K562 (cell line): Measurements from ENCODE around the gene GEN1. TPM values are rescaled to one million over a fixed set of nuclear protein-coding genes. Genes with fewer than 3 reads are reported as not detected.
A peak's percentile ranks its signal among the peaks of the same experiment; 100 is the strongest.

Source experiments
- ATAC-seq: fragments of 200-7000 bp; cut with Tn5 transposase; 3 replicates; pipeline ENCODE4 v1.9.1; 2020; ENCODE audit warnings: moderate library complexity
- Bru-seq: library from RNA; stranded (reverse); fragments of 400-500 nt; gene quantifications from one replicate; lab custom pipeline; 2021; lab: Mats Ljungman, UMichigan
- BruChase-seq, 2 experiments: library from RNA; stranded (reverse); fragments of 400-500 nt; gene quantifications; one replicate each; lab custom pipeline; 2021; lab: Mats Ljungman, UMichigan
- BruUV-seq: library from RNA; stranded (reverse); fragments of 400-500 nt; replicated peaks from 2 replicates; lab custom pipeline; 2021; lab: Mats Ljungman, UMichigan
- CTCF ChIA-PET: fragments of 300-600 bp; formaldehyde crosslinking; extraction: SDS; loops from one replicate; lab custom pipeline; 2021; ENCODE audit warnings: low intra/inter-chr PET ratio; lab: Yijun Ruan, JAX
- POLR2A ChIA-PET: fragments of 300-600, 350-650 bp; sonication (Branson Sonifier 250); formaldehyde crosslinking; extraction: SDS; loops from one replicate; lab custom pipeline; 2021; ENCODE audit warnings: antibody characterized with exemption, inconsistent platforms; lab: Yijun Ruan, JAX
- DNase-seq, 4 experiments: peaks; one replicate each; pipeline versions ENCODE4 v3.0.0 to v3.0.0-alpha.2; 2011 to 2018; ENCODE audit warnings: low spot score in 3 of 4, mixed read lengths in 3 of 4; ENCODE audit errors: extremely low read depth in 1 of 4
- FAIRE-seq: peaks from 2 replicates; lab custom pipeline; 2011; peaks lifted over from hg19 to GRCh38; lab: Jason Lieb, UNC
- H2AFZ ChIP-seq: 2 replicates; pipeline ENCODE4 v1.6.0; 2011; ENCODE audit warnings: low read depth, low read length, control low read depth, inconsistent platforms
- H3K27ac ChIP-seq: fragments of 200-600 bp; 3 replicates; pipeline ENCODE4 v1.8.0; 2011; ENCODE audit warnings: low read depth, mild to moderate bottlenecking, control low read depth, inconsistent platforms, low read length, moderate library complexity, mixed read lengths; ENCODE audit errors: extremely low read depth
- H3K27me3 ChIP-seq, 2 experiments: fragments of 300-600 bp in 1 of 2; 2 replicates in 1 of 2; 3 replicates in 1 of 2; pipeline versions ENCODE4 v1.6.0 to v1.8.0; 2011; ENCODE audit warnings: inconsistent platforms in 2 of 2, low read length in 2 of 2, mild to moderate bottlenecking in 1 of 2, mixed read lengths in 1 of 2, moderate library complexity in 1 of 2; ENCODE audit not compliant: control insufficient read depth in 2 of 2, insufficient read depth in 2 of 2
- H3K36me3 ChIP-seq: fragments of 300-600 bp; 3 replicates; pipeline ENCODE4 v1.8.0; 2011; ENCODE audit warnings: mild to moderate bottlenecking, low read length, inconsistent platforms; ENCODE audit not compliant: control insufficient read depth, insufficient read depth
- H3K4me1 ChIP-seq, 2 experiments: fragments of 200-600 bp in 1 of 2; replicated peaks in 1 of 2; 2 replicates in 1 of 2; 3 replicates in 1 of 2; pipeline versions ENCODE4 v1.5.1 to v1.8.0; 2011; ENCODE audit warnings: inconsistent platforms in 2 of 2, low read length in 2 of 2, mild to moderate bottlenecking in 1 of 2, mixed read lengths in 1 of 2, moderate library complexity in 1 of 2; ENCODE audit not compliant: control insufficient read depth in 2 of 2, insufficient read depth in 2 of 2
- H3K4me2 ChIP-seq: 2 replicates; pipeline ENCODE4 v1.6.1; 2011; ENCODE audit warnings: low read length, control low read depth, inconsistent platforms, mixed read lengths; ENCODE audit not compliant: insufficient read depth
- H3K4me3 ChIP-seq: fragments of 200-600 bp; sonication (generic), shearing (Covaris generic); 2 replicates; pipeline ENCODE4 v1.5.1; 2016; ENCODE audit warnings: control low read depth, inconsistent platforms
- H3K79me2 ChIP-seq: fragments of 200-600 bp; 3 replicates; pipeline ENCODE4 v1.8.0; 2011; ENCODE audit warnings: low read length, inconsistent platforms; ENCODE audit not compliant: control insufficient read depth, insufficient read depth
- H3K9ac ChIP-seq, 2 experiments: 2 replicates each; pipeline versions ENCODE4 v1.6.0 to v1.6.1; 2011; ENCODE audit warnings: low read depth in 2 of 2, low read length in 2 of 2, control low read depth in 1 of 2, inconsistent platforms in 1 of 2, mild to moderate bottlenecking in 1 of 2, mixed read lengths in 1 of 2; ENCODE audit not compliant: insufficient read depth in 1 of 2
- H3K9me1 ChIP-seq: one replicate; pipeline ENCODE4 v1.6.0; 2011; ENCODE audit warnings: inconsistent platforms, mild to moderate bottlenecking, low read length, moderate library complexity; ENCODE audit not compliant: control insufficient read depth, insufficient read depth
- H3K9me3 ChIP-seq: replicated peaks from 2 replicates; pipeline ENCODE4 v1.5.1; 2011; ENCODE audit warnings: low read depth, low read length, inconsistent platforms; ENCODE audit not compliant: control insufficient read depth, insufficient read depth
- H4K20me1 ChIP-seq: replicated peaks from 2 replicates; pipeline ENCODE4 v1.6.1; 2011; ENCODE audit warnings: low read length, inconsistent platforms, mixed read lengths; ENCODE audit not compliant: control insufficient read depth, insufficient read depth
- NFIC ChIP-seq: fragments of 450-650 bp; IDR thresholded peaks from 2 replicates; pipeline ENCODE4 v1.6.1; 2017; ENCODE audit warnings: mild to moderate bottlenecking, inconsistent platforms
- RBM15 ChIP-seq: fragments of 200-400 bp; formaldehyde crosslinking; IDR thresholded peaks from 2 replicates; pipeline ENCODE4 v1.6.1; 2018; ENCODE audit warnings: mild to moderate bottlenecking, low read length, moderate library complexity; ENCODE audit not compliant: insufficient read depth
- SIRT6 ChIP-seq: IDR thresholded peaks from one replicate; pipeline ENCODE4 v1.6.1; 2012; ENCODE audit warnings: low read depth, mild to moderate bottlenecking, control low read depth, inconsistent platforms, low read length, moderate library complexity
- XRCC4 ChIP-seq: IDR thresholded peaks from one replicate; pipeline ENCODE4 v1.6.1; 2011; ENCODE audit not compliant: insufficient read depth, insufficient read length; ENCODE audit errors: extremely low read depth
- ZNF609 ChIP-seq: sonication (generic); formaldehyde crosslinking; IDR thresholded peaks from 2 replicates; pipeline ENCODE4 v1.8.1; 2023; ENCODE audit warnings: missing genetic modification reagents, mild to moderate bottlenecking, borderline replicate concordance
- whole genome bisulfite sequencing: fragments of 100-300 bp; shearing (Covaris generic); methylation state at CpG from one replicate; pipeline ENCODE4 v1.1.6; 2016; ENCODE audit warnings: low coverage, mixed read lengths; ENCODE audit not compliant: insufficient coverage; ENCODE audit errors: missing lambda C conversion rate; 5-methylcytosine and 5-hydroxymethylcytosine counted together
- in situ Hi-C: fragments of 300-500 bp; cut with MboI; formaldehyde crosslinking; loops from 4 replicates; pipeline ENCODE4 v1.15.0; 2018; ENCODE audit warnings: inconsistent platforms, mixed read lengths
- intact Hi-C: fragments of 100-400 bp; cut with micrococcal nuclease; formaldehyde crosslinking; loops from 2 replicates; pipeline ENCODE4 v1.14.2; 2022
- long read RNA-seq, 3 experiments: library from polyadenylated mRNA in 2 of 3; library from RNA in 1 of 3; unstranded in 2 of 3; stranded (forward) in 1 of 3; transcript quantifications; one replicate each; pipeline ENCODE4 v2.0.0, GENCODE V29; 2019 to 2022
- polyA minus RNA-seq, 3 experiments: library from RNA; depleted of rRNA, polyadenylated mRNA; stranded (reverse); fragments of >200 nt; gene quantifications; 2 replicates each; pipeline ENCODE4 v1.2.3, GENCODE V29; 2011
- polyA plus RNA-seq, 8 experiments: library from polyadenylated mRNA; depleted of rRNA in 4 of 8; stranded (reverse) in 5 of 8; unstranded in 3 of 8; fragments of >200 nt; fragmentation: Nextera tagmentation in 2 of 8; fragmentation: Illumina TruSeq in 1 of 8; extraction: Ambion mirVana in 2 of 8; extraction: Trizol in 1 of 8; gene quantifications; 2 replicates each; pipeline versions ENCODE4 v1.2.1 to v1.2.3, GENCODE V29; 2011 to 2014; ENCODE audit warnings: inconsistent platforms in 1 of 8, missing spikeins in 1 of 8
- total RNA-seq, 7 experiments: library from RNA; depleted of rRNA in 6 of 7; stranded (reverse); fragments of >200 nt in 6 of 7; fragmentation: Illumina TruSeq in 2 of 7; extraction: Trizol in 2 of 7; gene quantifications; 2 replicates each; pipeline versions ENCODE4 v1.2.1 to v1.2.3, GENCODE V29; 2011 to 2021; ENCODE audit warnings: low replicate concordance in 1 of 7

GEN1 gene, protein sequence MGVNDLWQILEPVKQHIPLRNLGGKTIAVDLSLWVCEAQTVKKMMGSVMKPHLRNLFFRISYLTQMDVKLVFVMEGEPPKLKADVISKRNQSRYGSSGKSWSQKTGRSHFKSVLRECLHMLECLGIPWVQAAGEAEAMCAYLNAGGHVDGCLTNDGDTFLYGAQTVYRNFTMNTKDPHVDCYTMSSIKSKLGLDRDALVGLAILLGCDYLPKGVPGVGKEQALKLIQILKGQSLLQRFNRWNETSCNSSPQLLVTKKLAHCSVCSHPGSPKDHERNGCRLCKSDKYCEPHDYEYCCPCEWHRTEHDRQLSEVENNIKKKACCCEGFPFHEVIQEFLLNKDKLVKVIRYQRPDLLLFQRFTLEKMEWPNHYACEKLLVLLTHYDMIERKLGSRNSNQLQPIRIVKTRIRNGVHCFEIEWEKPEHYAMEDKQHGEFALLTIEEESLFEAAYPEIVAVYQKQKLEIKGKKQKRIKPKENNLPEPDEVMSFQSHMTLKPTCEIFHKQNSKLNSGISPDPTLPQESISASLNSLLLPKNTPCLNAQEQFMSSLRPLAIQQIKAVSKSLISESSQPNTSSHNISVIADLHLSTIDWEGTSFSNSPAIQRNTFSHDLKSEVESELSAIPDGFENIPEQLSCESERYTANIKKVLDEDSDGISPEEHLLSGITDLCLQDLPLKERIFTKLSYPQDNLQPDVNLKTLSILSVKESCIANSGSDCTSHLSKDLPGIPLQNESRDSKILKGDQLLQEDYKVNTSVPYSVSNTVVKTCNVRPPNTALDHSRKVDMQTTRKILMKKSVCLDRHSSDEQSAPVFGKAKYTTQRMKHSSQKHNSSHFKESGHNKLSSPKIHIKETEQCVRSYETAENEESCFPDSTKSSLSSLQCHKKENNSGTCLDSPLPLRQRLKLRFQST
- total RNA-seq (2011; cell fraction: chromatin; rRNA removed; ENCODE audit: low replicate concordance): 54.2 and 126 TPM in 2 replicates
- 30.7 and 42.2 TPM in 2 replicates for total RNA-seq (2011; cell fraction: nucleolus; rRNA removed)
- 75.7 and 127 TPM in 2 replicates for total RNA-seq (2011; cell fraction: nucleoplasm; rRNA removed)
- 17.7 and 21.4 TPM in 2 replicates for total RNA-seq (2014; rRNA removed)
- total RNA-seq (2014; rRNA removed; fragmentation: Illumina TruSeq; extraction: Trizol): 32.6 and 38.2 TPM in 2 replicates
- total RNA-seq (2015; rRNA removed; fragmentation: Illumina TruSeq; extraction: Trizol): 34.0 and 36.8 TPM in 2 replicates
- total RNA-seq (2021): 28.2 and 29.7 TPM in 2 replicates
- polyA plus RNA-seq (2011; rRNA removed): 28.6 and 39.7 TPM in 2 replicates
- polyA plus RNA-seq (2011; cell fraction: cytosol; rRNA removed): 4.4 and 9.8 TPM in 2 replicates
- polyA plus RNA-seq (2011; cell fraction: nucleus; rRNA removed): 60.0 and 68.3 TPM in 2 replicates
- polyA plus RNA-seq (2012): 9.5 and 10.5 TPM in 2 replicates
- 24.1 and 24.5 TPM in 2 replicates for polyA plus RNA-seq (2014; fragmentation: Illumina TruSeq; extraction: Trizol)
- 10 to 100 TPM in 1 of 2 experiments, 1 to 10 TPM in 1; 8.6 to 12.4 TPM for polyA plus RNA-seq (2014; fragmentation: Nextera tagmentation; extraction: Ambion mirVana)
- polyA plus RNA-seq (2014; rRNA removed): 16.5 and 21.6 TPM in 2 replicates
- 73.5 and 79.8 TPM in 2 replicates for polyA minus RNA-seq (2011; rRNA and poly(A)+ RNA removed)
- 14.7 and 19.9 TPM in 2 replicates for polyA minus RNA-seq (2011; cell fraction: cytosol; rRNA and poly(A)+ RNA removed)
- 95.6 and 125 TPM in 2 replicates for polyA minus RNA-seq (2011; cell fraction: nucleus; rRNA and poly(A)+ RNA removed)
- Bru-seq, nascent RNA: percentile 86 among the genes with signal in this experiment
- BruChase-seq, experiment 1, labeled RNA remaining after a 2-hour chase: percentile 91 among the genes with signal in this experiment
- percentile 87 among the genes with signal in this experiment for BruChase-seq, experiment 2, labeled RNA remaining after a 6-hour chase
- long read RNA-seq, experiment 1, full-length matches to known transcripts: 20 of 57 reads
- long read RNA-seq, experiment 1, partial matches to known transcripts: 5 of 57 reads
- long read RNA-seq, experiment 1, other reads (novel, unspliced or antisense): 32 of 57 reads
- long read RNA-seq, experiment 2, full-length matches to known transcripts: 3 of 14 reads
- long read RNA-seq, experiment 2, partial matches to known transcripts: 2 of 14 reads
- long read RNA-seq, experiment 2, other reads (novel, unspliced or antisense): 9 of 14 reads
- long read RNA-seq, experiment 3, full-length matches to known transcripts: 4 of 6 reads
- long read RNA-seq, experiment 3, partial matches to known transcripts: 2 of 6 reads
- long read RNA-seq, experiment 3, other reads (novel, unspliced or antisense): 0 of 6 reads

- ChIA-PET CTCF (no interaction called here), POLR2A (interaction anchor here (0.7 to 1.2 kb wide), 7 partner anchors 11 to 165 kb away, joined by 3 to 5 read pairs (median 3); no protein-coding TSS in a partner anchor)
- no peaks in the 10 kb centered on the region for H3K9me1 ChIP-seq
- peak within 1 kb of the TSS; percentile 91 for H3K27ac ChIP-seq
- peak within 1 kb of the TSS; percentile 72 for H3K4me3 ChIP-seq
- peak within 1 kb of the TSS; percentile 92 for H2AFZ ChIP-seq
- DNase-seq (peak; percentile 92 to 97 (median 96)), FAIRE-seq (no peak), ATAC-seq (peak; percentile 82)
- H3K4me2 ChIP-seq: peak within 1 kb of the TSS; percentile 78
- H3K4me1 ChIP-seq: peaks cover 10 to 35% of the 10 kb centered on the region in 2 experiments
- in situ Hi-C loops (no loop called here), intact Hi-C loops (no loop called here)
- H3K27me3 ChIP-seq: no peaks in the 10 kb centered on the region
- no TSS peak for BruUV-seq
- H4K20me1 ChIP-seq: no peaks in the 10 kb centered on the region
- H3K9me3 ChIP-seq: no peaks in the 10 kb centered on the region
- peaks cover 95% of the 10 kb centered on the region for H3K79me2 ChIP-seq
- H3K36me3 ChIP-seq: peaks cover 24% of the 10 kb centered on the region; the same call in 2 of the 3 replicates
- 1% methylated on average over 60 of the region's 76 CpGs for WGBS
- peak within 1 kb of the TSS; percentile 89 to 99 for H3K9ac ChIP-seq
- TF ChIP-seq ZNF609 (CRISPR knock-in tag): no peak
- no peak for TF ChIP-seq RBM15
- no peak for TF ChIP-seq NFIC
- no peak for TF ChIP-seq XRCC4
- no peak for TF ChIP-seq SIRT6
These were observed at the start of gene GEN1, which contains the start of gene SMC6 for GRCh38 chr2:17753803-17754663. TSS of gene GEN1 (plus strand) at chr2:17754138. CDS start at chr2:17759944, 5,806 bp downstream. TSS of gene SMC6 (minus strand) at chr2:17753810. CDS start at chr2:17745946, 7,864 bp downstream.
